PC-3 (cell line): ENCODE data around the gene PDSS2. TPM values are rescaled to one million over a fixed set of nuclear protein-coding genes. Genes with fewer than 3 reads are reported as not detected.

Source experiments
- ATAC-seq: fragments of 200-7000 bp; cut with Tn5 transposase; 2 replicates; pipeline ENCODE4 v1.9.1; 2020; ENCODE audit warnings: mild to moderate bottlenecking, moderate library complexity
- BruUV-seq: library from RNA; stranded (reverse); fragments of 400-500 nt; replicated peaks from 2 replicates; lab custom pipeline; 2021; lab: Mats Ljungman, UMichigan
- CTCF ChIA-PET: fragments of 300-600 bp; sonication (Branson Sonifier 250); formaldehyde crosslinking; loops from one replicate; lab custom pipeline; 2022; ENCODE audit warnings: antibody characterized with exemption; lab: Charles Lee
- POLR2A ChIA-PET: fragments of 300-600 bp; sonication (Branson Sonifier 250); formaldehyde crosslinking; loops from one replicate; lab custom pipeline; 2022; ENCODE audit warnings: antibody characterized with exemption; ENCODE audit not compliant: unreplicated experiment; lab: Charles Lee
- DNase-seq: peaks from one replicate; pipeline ENCODE4 v3.0.0-alpha.2; 2015
- H2AFZ ChIP-seq: fragments of 300-600 bp; sonication (generic); 2 replicates; pipeline ENCODE4 v1.6.0; 2016; ENCODE audit warnings: antibody characterized with exemption, low read length
- H3F3A ChIP-seq: fragments of 300-600 bp; sonication (generic); one replicate; pipeline ENCODE4 v1.6.0; 2017; ENCODE audit warnings: antibody characterized with exemption, low read length, control low read depth, mild to moderate bottlenecking; ENCODE audit not compliant: unreplicated experiment
- H3K27ac ChIP-seq: fragments of 300-600 bp; sonication (generic); 2 replicates; pipeline ENCODE4 v1.5.1; 2016; ENCODE audit warnings: mild to moderate bottlenecking, low read length
- H3K27me3 ChIP-seq: fragments of 300-600 bp; sonication (generic); 2 replicates; pipeline ENCODE4 v1.6.1; 2016; ENCODE audit warnings: low read length, mixed read lengths
- H3K36me3 ChIP-seq: fragments of 300-600 bp; sonication (generic); 2 replicates; pipeline ENCODE4 v1.6.1; 2016; ENCODE audit warnings: low read depth, mixed run types, low read length, mixed read lengths
- H3K4me1 ChIP-seq: fragments of 300-600 bp; sonication (generic); 2 replicates; pipeline ENCODE4 v1.5.1; 2016; ENCODE audit warnings: low read length; ENCODE audit not compliant: insufficient read depth
- H3K4me2 ChIP-seq: fragments of 300-600 bp; sonication (generic); 2 replicates; pipeline ENCODE4 v1.6.0; 2016; ENCODE audit warnings: low read length
- H3K4me3 ChIP-seq: fragments of 300-600 bp; sonication (generic); 2 replicates; pipeline ENCODE4 v1.5.1; 2016; ENCODE audit warnings: mild to moderate bottlenecking, low read length, mixed read lengths
- H3K79me2 ChIP-seq: fragments of 300-600 bp; sonication (generic); 2 replicates; pipeline ENCODE4 v1.6.1; 2017; ENCODE audit warnings: low read length, mixed read lengths
- H3K9ac ChIP-seq: fragments of 300-600 bp; sonication (generic); 2 replicates; pipeline ENCODE4 v1.6.0; 2016; ENCODE audit warnings: mild to moderate bottlenecking, low read length
- H3K9me2 ChIP-seq: fragments of 300-600 bp; sonication (generic); replicated peaks from 2 replicates; pipeline ENCODE4 v1.6.1; 2016; ENCODE audit warnings: mixed run types, low read length, mixed read lengths
- H3K9me3 ChIP-seq: fragments of 300-600 bp; sonication (generic); 2 replicates; pipeline ENCODE4 v1.6.1; 2016; ENCODE audit warnings: low read length, mixed read lengths
- H4K20me1 ChIP-seq: fragments of 300-600 bp; sonication (generic); 2 replicates; pipeline ENCODE4 v1.6.1; 2016; ENCODE audit warnings: low read length, mixed read lengths
- EZH2 ChIP-seq: fragments of 300-600 bp; sonication (generic); IDR thresholded peaks from one replicate; pipeline ENCODE4 v1.6.1; 2017; ENCODE audit warnings: antibody characterized with exemption, mild to moderate bottlenecking, low read length; ENCODE audit not compliant: unreplicated experiment
- EZH2phosphoT487 ChIP-seq: fragments of 300-600 bp; sonication (generic); IDR thresholded peaks from 2 replicates; pipeline ENCODE4 v1.6.1; 2018; ENCODE audit warnings: mild to moderate bottlenecking, antibody characterized with exemption, low read length, borderline replicate concordance
- intact Hi-C: fragments of 100-400 bp; cut with micrococcal nuclease; formaldehyde crosslinking; loops from 2 replicates; pipeline ENCODE4 v1.9.0; 2023
- total RNA-seq: library from RNA; depleted of rRNA; stranded (reverse); fragments of >200 nt; gene quantifications from 2 replicates; pipeline ENCODE4 v1.2.3, GENCODE V29; 2014
- TF ChIP-seq, protein P1 (sequence below): fragments of 300-600 bp; sonication (generic); conservative IDR thresholded peaks from 2 replicates; pipeline ENCODE4 v1.5.1; 2017; ENCODE audit warnings: antibody characterized with exemption, low read depth, mild to moderate bottlenecking, low read length

The PDSS2 gene
- total RNA-seq, 1 experiment from 2014 or later, result 6.6 TPM

DNA sequence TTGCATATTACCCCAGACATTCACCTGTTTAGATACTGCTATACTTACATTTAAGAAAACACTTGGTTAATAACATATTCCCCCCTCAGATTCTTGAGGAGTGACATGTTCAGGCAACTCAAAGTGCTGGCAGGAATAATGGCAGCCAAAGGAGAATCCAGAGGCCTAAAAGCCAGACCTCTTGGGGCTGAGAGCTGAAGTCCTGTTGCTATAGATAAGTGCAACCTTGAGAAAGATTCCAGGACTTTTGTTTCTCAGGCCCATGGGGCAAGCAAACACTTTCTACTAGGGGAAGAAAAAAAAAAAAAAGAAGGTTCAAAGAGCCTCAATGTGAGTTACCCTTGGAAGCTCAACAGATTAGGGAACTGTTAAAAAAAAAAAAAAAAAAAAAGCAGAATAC is 211.2 kb downstream of the PDSS2 start:
- Histone ChIP-seq H3K36me3 (no peaks in the 10 kb centered on the region), H4K20me1 (no peaks in the 10 kb centered on the region), H3K79me2 (no peaks in the 10 kb centered on the region), H3K4me3 (no peak overlapping the region), H3K9me3 (no peaks in the 10 kb centered on the region), H3K27me3 (no peaks in the 10 kb centered on the region), H3K27ac (no peak overlapping the region), H3F3A (no peaks in the 10 kb centered on the region), H3K9ac (no peak overlapping the region), H3K4me2 (no peak overlapping the region), H3K9me2 (no peaks in the 10 kb centered on the region), H3K4me1 (no peaks in the 10 kb centered on the region), H2AFZ (no peak overlapping the region)
- CTCF ChIA-PET, result no interaction called here
- POLR2A ChIA-PET, result no interaction called here
- DNase-seq, result no peak
- intact Hi-C loops, result no loop called here
- no TSS peak for BruUV-seq
- no peak for ATAC-seq
- TF ChIP-seq EZH2phosphoT487, result no peak
- TF ChIP-seq, protein P1, sequence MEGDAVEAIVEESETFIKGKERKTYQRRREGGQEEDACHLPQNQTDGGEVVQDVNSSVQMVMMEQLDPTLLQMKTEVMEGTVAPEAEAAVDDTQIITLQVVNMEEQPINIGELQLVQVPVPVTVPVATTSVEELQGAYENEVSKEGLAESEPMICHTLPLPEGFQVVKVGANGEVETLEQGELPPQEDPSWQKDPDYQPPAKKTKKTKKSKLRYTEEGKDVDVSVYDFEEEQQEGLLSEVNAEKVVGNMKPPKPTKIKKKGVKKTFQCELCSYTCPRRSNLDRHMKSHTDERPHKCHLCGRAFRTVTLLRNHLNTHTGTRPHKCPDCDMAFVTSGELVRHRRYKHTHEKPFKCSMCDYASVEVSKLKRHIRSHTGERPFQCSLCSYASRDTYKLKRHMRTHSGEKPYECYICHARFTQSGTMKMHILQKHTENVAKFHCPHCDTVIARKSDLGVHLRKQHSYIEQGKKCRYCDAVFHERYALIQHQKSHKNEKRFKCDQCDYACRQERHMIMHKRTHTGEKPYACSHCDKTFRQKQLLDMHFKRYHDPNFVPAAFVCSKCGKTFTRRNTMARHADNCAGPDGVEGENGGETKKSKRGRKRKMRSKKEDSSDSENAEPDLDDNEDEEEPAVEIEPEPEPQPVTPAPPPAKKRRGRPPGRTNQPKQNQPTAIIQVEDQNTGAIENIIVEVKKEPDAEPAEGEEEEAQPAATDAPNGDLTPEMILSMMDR, result no peak

DNA sequence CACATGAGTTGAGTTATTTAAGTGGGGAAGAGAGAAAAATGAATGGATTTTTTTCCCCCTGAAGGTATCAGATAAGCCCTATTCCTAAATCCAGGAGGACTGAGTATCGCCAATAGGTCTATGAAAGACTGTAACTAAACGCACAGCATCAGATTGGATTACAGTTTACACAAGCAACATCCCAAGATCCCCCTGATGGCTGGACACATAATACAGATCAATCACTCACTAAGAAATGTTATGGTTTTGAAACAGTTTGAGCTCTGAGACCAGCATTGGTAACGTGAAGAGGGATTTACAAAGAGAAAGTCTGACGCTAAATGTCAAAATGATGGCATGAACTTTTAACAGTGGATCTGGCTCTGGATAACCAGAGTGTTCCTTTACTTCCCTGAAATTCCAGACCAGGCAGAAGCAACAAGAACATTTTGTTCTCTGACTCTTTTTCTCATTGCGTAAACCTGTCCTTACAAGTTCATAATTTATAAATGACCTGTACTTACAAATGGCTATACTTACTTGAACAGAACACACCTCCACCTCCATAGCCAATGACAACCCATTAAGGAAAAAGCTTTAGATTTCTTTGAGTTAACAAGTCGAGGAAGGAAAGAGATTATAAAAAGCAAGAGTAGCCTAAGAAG is 212.3 kb downstream of the PDSS2 start:
- H3K4me1 ChIP-seq, result no peaks in the 10 kb centered on the region
- H2AFZ ChIP-seq, result no peak overlapping the region
- H3K9me3 ChIP-seq, result no peaks in the 10 kb centered on the region
- H3K9ac ChIP-seq, result no peak overlapping the region
- no peak overlapping the region for H3K4me3 ChIP-seq
- no peak overlapping the region for H3K4me2 ChIP-seq
- no peak for DNase-seq
- BruUV-seq, result no TSS peak
- no peaks in the 10 kb centered on the region for H3K79me2 ChIP-seq
- no peaks in the 10 kb centered on the region for H3K27me3 ChIP-seq
- POLR2A ChIA-PET, result no interaction called here
- TF ChIP-seq EZH2 (no peak), EZH2phosphoT487 (no peak)
- TF ChIP-seq, protein P1, result no peak
- no peaks in the 10 kb centered on the region for H3F3A ChIP-seq
- H3K36me3 ChIP-seq, result no peaks in the 10 kb centered on the region
- no peaks in the 10 kb centered on the region for H3K9me2 ChIP-seq
- H4K20me1 ChIP-seq, result no peaks in the 10 kb centered on the region
- intact Hi-C loops, result no loop called here
- H3K27ac ChIP-seq, result no peak overlapping the region
- CTCF ChIA-PET, result no interaction called here
- no peak for ATAC-seq

DNA sequence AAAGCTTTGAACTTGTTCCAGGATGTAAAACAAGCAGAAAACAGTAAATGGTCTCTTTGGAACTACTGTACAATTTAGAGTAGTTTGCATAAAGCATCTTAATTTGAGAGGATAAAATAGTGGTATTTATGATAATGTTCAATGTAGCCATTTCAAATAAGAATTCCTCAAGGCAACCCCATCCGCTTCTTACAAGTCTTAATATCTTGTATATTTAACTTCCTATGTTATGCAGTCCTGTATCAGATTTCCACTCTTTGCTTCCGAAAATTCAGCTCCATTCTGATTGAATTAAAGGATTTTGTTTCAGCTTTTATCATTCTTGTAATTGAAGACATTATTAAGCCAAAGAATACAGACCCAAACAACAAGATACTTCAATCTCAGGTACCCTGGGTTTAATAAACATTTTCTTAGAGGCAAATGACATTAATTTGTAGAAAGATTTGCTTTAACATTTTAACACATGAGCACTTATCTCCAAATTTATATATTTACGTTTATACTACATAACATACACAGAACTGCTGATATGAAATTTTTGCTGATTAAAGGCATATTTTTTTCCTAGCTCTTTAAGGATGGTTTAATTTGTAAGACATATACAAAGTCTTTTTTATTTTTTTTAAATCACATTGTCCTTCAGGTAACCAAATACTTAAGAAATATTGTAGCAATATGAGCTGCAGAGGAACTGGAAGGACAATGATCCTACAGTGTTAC is 213.0 kb downstream of the PDSS2 start:
- TF ChIP-seq EZH2, result no peak
- TF ChIP-seq, protein P1, result no peak
- no peak for TF ChIP-seq EZH2phosphoT487
- H3K9me2 ChIP-seq, result no peaks in the 10 kb centered on the region
- DNase-seq, result no peak
- no peaks in the 10 kb centered on the region for H3F3A ChIP-seq
- H3K4me1 ChIP-seq, result no peaks in the 10 kb centered on the region
- no peak overlapping the region for H3K4me3 ChIP-seq
- no TSS peak for BruUV-seq
- no peaks in the 10 kb centered on the region for H3K27me3 ChIP-seq
- H3K36me3 ChIP-seq, result no peaks in the 10 kb centered on the region
- ATAC-seq, result no peak
- ChIA-PET POLR2A (no interaction called here), CTCF (no interaction called here)
- H3K9ac ChIP-seq, result no peak overlapping the region
- no peaks in the 10 kb centered on the region for H3K79me2 ChIP-seq
- intact Hi-C loops, result no loop called here
- H2AFZ ChIP-seq, result no peak overlapping the region
- no peak overlapping the region for H3K4me2 ChIP-seq
- no peaks in the 10 kb centered on the region for H4K20me1 ChIP-seq
- H3K9me3 ChIP-seq, result no peaks in the 10 kb centered on the region
- H3K27ac ChIP-seq, result no peak overlapping the region
